ENCODE measurements around the gene APBB2. TPM values are rescaled to one million over a fixed set of nuclear protein-coding genes. Genes with fewer than 3 reads are reported as not detected.

Gene APBB2
- total and polyA plus RNA-seq, 2 of the 8 experiments (the other 6 are each of a cell fraction or from before 2014, with no cell fraction given) = 58.7 to 59.4 TPM

DNA sequence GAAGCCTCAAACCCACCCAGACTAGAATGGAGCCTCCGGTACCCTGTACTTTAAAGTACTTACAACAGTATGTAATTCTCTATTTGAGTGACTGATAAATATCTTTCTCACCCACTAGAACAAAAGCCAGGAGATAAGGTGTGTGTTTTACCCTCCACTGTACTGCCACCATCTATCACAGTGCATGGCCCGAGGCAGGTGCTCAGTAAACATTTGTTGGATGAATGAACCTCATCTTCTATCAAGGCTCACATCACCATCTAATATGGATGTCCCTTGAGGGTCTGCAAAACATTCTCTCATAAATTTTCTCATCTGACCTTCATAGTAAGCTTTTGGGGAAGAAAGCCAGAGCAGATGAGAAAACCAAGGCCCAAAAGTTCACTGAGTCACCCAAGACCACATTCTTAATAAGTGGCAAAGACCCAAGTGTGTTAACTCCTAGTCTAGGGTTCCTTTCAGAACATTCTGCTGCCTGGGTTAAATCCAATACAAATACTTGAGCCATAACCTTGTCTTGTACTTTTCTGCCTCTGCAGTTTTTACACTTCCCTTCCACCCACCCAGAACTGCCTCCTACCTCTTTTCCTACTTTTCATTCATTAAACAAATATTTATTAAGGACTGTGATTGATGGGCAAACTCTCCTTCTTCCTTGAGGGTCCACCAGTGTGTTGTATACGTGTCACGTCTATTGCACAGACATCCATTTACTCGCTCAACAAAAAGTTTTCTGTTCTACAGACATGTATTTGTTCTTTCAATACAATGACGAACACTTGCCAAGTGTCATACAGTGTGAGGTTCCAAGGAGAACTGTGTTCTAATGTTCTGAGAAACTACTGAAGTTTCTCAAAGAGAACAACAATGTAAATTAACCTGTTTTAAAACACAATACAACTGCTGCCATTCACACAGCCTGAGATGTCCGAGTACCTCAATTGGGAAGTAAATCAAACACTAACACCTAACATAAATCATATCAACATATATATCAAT, 35.7 kb downstream of the APBB2 start:
- H3K14ac ChIP-seq (ENCODE audit: insufficient read length) = no peak overlapping the region
- no peak overlapping the region for H3K23ac ChIP-seq (ENCODE audit: insufficient read length)
- no peak overlapping the region for H2AK5ac ChIP-seq (ENCODE audit: low read depth, low read length)
- H3K36me3 ChIP-seq (ENCODE audit: control insufficient read depth in 2 of 4, insufficient read depth in 4 of 4, low read length in 3 of 4) = no peaks in the 10 kb centered on the region
- 72% methylated on average over 7 of the region's 7 CpGs; no CpG with 5 or more reads in 1 of the 2 experiments for WGBS, 2 experiments (ENCODE audit: extremely low coverage in 1 of 2, insufficient coverage in 1 of 2, insufficient read length in 1 of 2, insufficient replicate concordance in 2 of 2, low coverage in 1 of 2, low lambda C conversion rate in 2 of 2, missing lambda C conversion rate in 1 of 2)
- H3K27ac ChIP-seq (ENCODE audit: low read depth, low read length) = no peak overlapping the region
- H3K4me3 ChIP-seq (ENCODE audit: extremely low read depth in 1 of 4, insufficient read depth in 2 of 4, low read depth in 3 of 4, low read length in 4 of 4) = no peak overlapping the region
- DNase-seq (ENCODE audit: low read depth in 1 of 2, low spot score in 2 of 2) (no peak), FAIRE-seq (no peak)
- H3K9me3 ChIP-seq (ENCODE audit: insufficient read depth in 2 of 2, low read depth in 1 of 2, low read length in 1 of 2) = peaks cover 0 to 2% of the 10 kb centered on the region in 2 experiments; a peak in 1 of 4 replicates
- H3K4me2 ChIP-seq (ENCODE audit: insufficient read depth in 1 of 2, low read depth in 2 of 2, low read length in 2 of 2) = peak overlapping the region; percentile 26 to 32; a peak in 2 of 4 replicates
- H4K8ac ChIP-seq (ENCODE audit: extremely low read depth, insufficient read depth, low read length) = no peak overlapping the region
- H3K18ac ChIP-seq (ENCODE audit: extremely low read depth, low read length) = no peak overlapping the region
- no peak overlapping the region for H4K91ac ChIP-seq (replicated peaks; ENCODE audit: insufficient read length, low read length)
- CTCF ChIA-PET (ENCODE audit: partially characterized antibody) = interaction anchor here (2.0 kb wide), 1 partner anchor 253 kb away, joined by 6 read pairs; no protein-coding TSS in a partner anchor
- peaks cover 0 to 10% (median 1%) of the 10 kb centered on the region in 4 experiments; a peak in 2 of 7 replicates for H3K4me1 ChIP-seq (replicated peaks in 1 of 4; ENCODE audit: control insufficient read depth in 3 of 4, insufficient read depth in 4 of 4, low read length in 3 of 4)
- H4K5ac ChIP-seq (ENCODE audit: insufficient read length, low read depth, low read length) = no peak overlapping the region
- no peak overlapping the region for H2BK5ac ChIP-seq (ENCODE audit: low read depth, low read length)
- H2BK120ac ChIP-seq (replicated peaks; ENCODE audit: low read depth, low read length) = no peak overlapping the region
- H3K79me2 ChIP-seq (ENCODE audit: control insufficient read depth in 1 of 2, insufficient read depth in 2 of 2, low read length in 2 of 2) = peaks cover 0 to 70% of the 10 kb centered on the region in 2 experiments; a peak in 3 of 4 replicates
- no peak overlapping the region for H2BK20ac ChIP-seq (ENCODE audit: low read length)
- H4K20me1 ChIP-seq (replicated peaks in 1 of 2; ENCODE audit: control insufficient read depth in 1 of 2, insufficient read depth in 2 of 2, low read length in 2 of 2) = peaks cover 0 to 2% of the 10 kb centered on the region in 2 experiments
- H3K56ac ChIP-seq (replicated peaks; ENCODE audit: insufficient read length, low read depth, low read length) = no peak overlapping the region
- H3K79me1 ChIP-seq (ENCODE audit: low read depth, low read length) = no peaks in the 10 kb centered on the region; the same call in 1 of the 2 replicates
- no peak overlapping the region for H2BK15ac ChIP-seq (ENCODE audit: low read length)
- H3K23me2 ChIP-seq (ENCODE audit: low read depth, low read length) = no peaks in the 10 kb centered on the region
- H3K9ac ChIP-seq (replicated peaks in 1 of 4; ENCODE audit: extremely low read depth in 1 of 4, low read depth in 3 of 4, low read length in 3 of 4) = no peak overlapping the region; a peak in 2 of 7 replicates
- no peak overlapping the region for H3K4ac ChIP-seq (replicated peaks; ENCODE audit: insufficient read length, low read depth, low read length)
- POLR2A ChIA-PET (ENCODE audit: partially characterized antibody) = no interaction called here
- no peak overlapping the region for H2BK12ac ChIP-seq (ENCODE audit: low read depth, low read length)
- H2AFZ ChIP-seq (ENCODE audit: low read length) = no peak overlapping the region
- H3K27me3 ChIP-seq (replicated peaks in 1 of 4; ENCODE audit: control insufficient read depth in 3 of 4, extremely low read depth in 1 of 4, insufficient read depth in 3 of 4, low read length in 3 of 4) = no peaks in the 10 kb centered on the region
- no peak for TF ChIP-seq POU5F1 (IDR thresholded peaks at IDR 0.05; ENCODE audit: low read depth, low read length)
- TF ChIP-seq JUN (IDR thresholded peaks at IDR 0.05; ENCODE audit: low read depth, low read length) = no peak
- TF ChIP-seq PHF8 (conservative IDR thresholded peaks at IDR 0.05; ENCODE audit: low read depth, low read length) = no peak
- no peak for TF ChIP-seq RXRA (IDR thresholded peaks at IDR 0.05; ENCODE audit: insufficient read depth, low read depth, low read length)
- no peak for TF ChIP-seq CTBP2 (IDR thresholded peaks at IDR 0.05; ENCODE audit: borderline replicate concordance, insufficient read depth, insufficient read length, low read length)
- TF ChIP-seq SAP30 (IDR thresholded peaks at IDR 0.05; ENCODE audit: insufficient read depth, insufficient replicate concordance, low read length) = no peak
- TF ChIP-seq NANOG (IDR thresholded peaks at IDR 0.05; ENCODE audit: insufficient read depth, low read depth, low read length, poor library complexity, severe bottlenecking) = no peak
- no peak for TF ChIP-seq GABPA (IDR thresholded peaks at IDR 0.05; ENCODE audit: borderline replicate concordance, insufficient read depth, low read length)
- no peak for TF ChIP-seq RAD21 (IDR thresholded peaks at IDR 0.05 in 1 of 2, conservative IDR thresholded peaks at IDR 0.05 in 1 of 2; ENCODE audit: low read depth in 2 of 2, low read length in 2 of 2)

Data from H1 (cell line).